Upper lobe of left lung (tissue), 6 donors: ENCODE data around the gene EIF1. TPM values are rescaled to one million over a fixed set of nuclear protein-coding genes. Genes with fewer than 3 reads are reported as not detected.
A peak's percentile ranks its signal among the peaks of the same experiment; 100 is the strongest.

Experiments used
- ATAC-seq, 2 donors: fragments of 200-7000 bp; cut with Tn5 transposase; one replicate each; pipeline ENCODE4 v1.9.1; 2022; ENCODE audit warnings: mild to moderate bottlenecking in 2 of 2, moderate library complexity in 2 of 2; ENCODE audit not compliant: low FRiP score in 2 of 2
- DNase-seq, 2 donors: peaks; one replicate each; pipeline ENCODE4 v3.0.0-alpha.2; 2019 to 2020
- H3K27ac ChIP-seq, 4 donors: fragments of 200-600 bp; sonication (generic); one replicate each; pipeline ENCODE4 v1.5.1; 2016 to 2019
- H3K27me3 ChIP-seq, 4 donors: fragments of 200-600 bp; sonication (generic); one replicate each; pipeline ENCODE4 v1.5.1; 2017 to 2019
- H3K36me3 ChIP-seq, 4 donors: fragments of 200-600 bp; sonication (generic); one replicate each; pipeline ENCODE4 v1.5.1; 2016 to 2019
- H3K4me1 ChIP-seq, 4 donors: fragments of 200-600 bp; sonication (generic); one replicate each; pipeline ENCODE4 v1.5.1; 2018 to 2019
- H3K4me3 ChIP-seq, 4 donors: fragments of 200-600 bp; sonication (generic); one replicate each; pipeline ENCODE4 v1.5.1; 2017 to 2019; ENCODE audit warnings: mild to moderate bottlenecking in 2 of 4, moderate library complexity in 1 of 4
- H3K9me3 ChIP-seq, 4 donors: fragments of 200-600 bp; sonication (generic); one replicate each; pipeline ENCODE4 v1.5.1; 2018 to 2019
- EP300 ChIP-seq, 4 donors: sonication (generic); formaldehyde crosslinking; IDR thresholded peaks; one replicate each; pipeline ENCODE4 v1.5.1; 2017; ENCODE audit warnings: antibody characterized with exemption in 4 of 4, control low read depth in 2 of 4
- POLR2A ChIP-seq, 4 donors: fragments of 450-650 bp; IDR thresholded peaks; one replicate each; pipeline ENCODE4 v1.5.1; 2016 to 2017; ENCODE audit warnings: antibody characterized with exemption in 4 of 4, mild to moderate bottlenecking in 2 of 4
- POLR2AphosphoS5 ChIP-seq, 2 donors: sonication (generic); formaldehyde crosslinking; IDR thresholded peaks; one replicate each; pipeline ENCODE4 v1.5.1; 2017; ENCODE audit warnings: antibody characterized with exemption in 2 of 2
- WGBS, 2 donors: methylation state at CpG; one replicate each; pipeline ENCODE4 v1.1.5; 2017 to 2018; 5-methylcytosine and 5-hydroxymethylcytosine counted together
- total RNA-seq, 6 donors: library from RNA; depleted of rRNA in 4 of 6; stranded (reverse); fragments of >200 nt in 4 of 6; gene quantifications; one replicate each; pipeline versions ENCODE4 v1.1.0 to v1.2.1, GENCODE V29; 2016 to 2021
- TF ChIP-seq, protein P1 (sequence below), 6 experiments: fragments of 450-650 bp in 4 of 6; fragments of 200-600 bp in 2 of 6; sonication (generic) in 2 of 6; IDR thresholded peaks; one replicate each; pipeline ENCODE4 v1.5.1; 2016 to 2019; ENCODE audit warnings: antibody characterized with exemption in 6 of 6
- donor health status: DM: no; HTN: no; CAD: no; lungs with moderate emphysema.
- donor health status: DM: no; HTN: yes; CAD: no; lungs with severe emphysema.

Gene EIF1
- total RNA-seq, 6 donors from 2014 or later: 109 to 998 (median 405) TPM

DNA sequence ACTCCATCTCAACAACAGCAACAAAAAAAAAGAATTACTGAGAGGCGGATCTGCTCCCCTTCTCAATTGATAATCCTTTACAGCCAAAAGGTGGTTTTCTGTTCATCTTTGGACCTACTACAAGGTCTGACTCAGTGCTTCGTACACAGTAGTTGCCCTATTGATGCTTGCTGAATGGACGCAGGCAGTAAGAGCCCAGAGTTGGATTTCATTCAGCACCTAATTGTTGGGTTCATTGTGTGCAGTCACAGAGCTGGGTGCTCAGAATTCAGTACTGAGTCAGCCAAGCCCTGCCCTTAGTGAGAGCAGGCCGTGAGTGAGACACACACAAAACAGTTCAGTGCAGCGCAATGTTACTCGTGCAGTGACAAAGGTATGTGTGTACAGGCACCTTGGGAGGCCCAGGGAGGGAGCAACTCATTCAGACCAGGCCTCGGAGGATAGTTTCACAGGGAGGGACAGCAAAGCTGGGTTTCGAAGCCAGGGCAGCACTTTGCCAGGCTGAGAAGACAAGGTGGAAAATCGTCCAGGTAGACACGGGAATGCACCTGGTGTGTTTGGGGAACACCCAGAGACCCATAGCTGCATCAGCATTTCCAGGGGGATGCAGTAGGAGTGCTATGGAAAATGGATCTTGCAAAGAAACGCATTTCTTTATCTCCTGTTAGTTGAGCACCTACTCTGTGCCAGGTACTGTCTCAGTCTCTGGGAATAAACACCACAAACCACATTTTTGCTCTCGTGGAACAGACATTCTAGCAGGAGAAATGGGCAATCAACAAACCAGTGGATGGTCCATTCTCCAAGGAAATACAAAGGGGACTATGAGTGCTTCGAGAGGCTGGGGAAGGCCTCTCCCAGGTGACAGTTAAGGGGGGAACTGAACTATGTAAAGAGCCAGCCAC lies 46.2 kb upstream of the EIF1 start:
- Histone ChIP-seq H3K4me1 (peaks cover 0 to 3% (median under 1%) of the 10 kb centered on the region in 4 donors), H3K27ac (no peak overlapping the region), H3K4me3 (no peak overlapping the region), H3K27me3 (no peaks in the 10 kb centered on the region), H3K9me3 (no peaks in the 10 kb centered on the region), H3K36me3 (no peaks in the 10 kb centered on the region)
- TF ChIP-seq POLR2AphosphoS5 (IDR thresholded peaks at IDR 0.05) (no peak), EP300 (IDR thresholded peaks at IDR 0.05) (no peak), POLR2A (IDR thresholded peaks at IDR 0.05) (no peak)
- TF ChIP-seq, protein P1, sequence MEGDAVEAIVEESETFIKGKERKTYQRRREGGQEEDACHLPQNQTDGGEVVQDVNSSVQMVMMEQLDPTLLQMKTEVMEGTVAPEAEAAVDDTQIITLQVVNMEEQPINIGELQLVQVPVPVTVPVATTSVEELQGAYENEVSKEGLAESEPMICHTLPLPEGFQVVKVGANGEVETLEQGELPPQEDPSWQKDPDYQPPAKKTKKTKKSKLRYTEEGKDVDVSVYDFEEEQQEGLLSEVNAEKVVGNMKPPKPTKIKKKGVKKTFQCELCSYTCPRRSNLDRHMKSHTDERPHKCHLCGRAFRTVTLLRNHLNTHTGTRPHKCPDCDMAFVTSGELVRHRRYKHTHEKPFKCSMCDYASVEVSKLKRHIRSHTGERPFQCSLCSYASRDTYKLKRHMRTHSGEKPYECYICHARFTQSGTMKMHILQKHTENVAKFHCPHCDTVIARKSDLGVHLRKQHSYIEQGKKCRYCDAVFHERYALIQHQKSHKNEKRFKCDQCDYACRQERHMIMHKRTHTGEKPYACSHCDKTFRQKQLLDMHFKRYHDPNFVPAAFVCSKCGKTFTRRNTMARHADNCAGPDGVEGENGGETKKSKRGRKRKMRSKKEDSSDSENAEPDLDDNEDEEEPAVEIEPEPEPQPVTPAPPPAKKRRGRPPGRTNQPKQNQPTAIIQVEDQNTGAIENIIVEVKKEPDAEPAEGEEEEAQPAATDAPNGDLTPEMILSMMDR (IDR thresholded peaks at IDR 0.05): no peak
- DNase-seq (no peak), ATAC-seq (no peak)
- 86 to 87% methylated on average over 12 to 13 of the region's 13 CpGs for WGBS, 2 donors

DNA sequence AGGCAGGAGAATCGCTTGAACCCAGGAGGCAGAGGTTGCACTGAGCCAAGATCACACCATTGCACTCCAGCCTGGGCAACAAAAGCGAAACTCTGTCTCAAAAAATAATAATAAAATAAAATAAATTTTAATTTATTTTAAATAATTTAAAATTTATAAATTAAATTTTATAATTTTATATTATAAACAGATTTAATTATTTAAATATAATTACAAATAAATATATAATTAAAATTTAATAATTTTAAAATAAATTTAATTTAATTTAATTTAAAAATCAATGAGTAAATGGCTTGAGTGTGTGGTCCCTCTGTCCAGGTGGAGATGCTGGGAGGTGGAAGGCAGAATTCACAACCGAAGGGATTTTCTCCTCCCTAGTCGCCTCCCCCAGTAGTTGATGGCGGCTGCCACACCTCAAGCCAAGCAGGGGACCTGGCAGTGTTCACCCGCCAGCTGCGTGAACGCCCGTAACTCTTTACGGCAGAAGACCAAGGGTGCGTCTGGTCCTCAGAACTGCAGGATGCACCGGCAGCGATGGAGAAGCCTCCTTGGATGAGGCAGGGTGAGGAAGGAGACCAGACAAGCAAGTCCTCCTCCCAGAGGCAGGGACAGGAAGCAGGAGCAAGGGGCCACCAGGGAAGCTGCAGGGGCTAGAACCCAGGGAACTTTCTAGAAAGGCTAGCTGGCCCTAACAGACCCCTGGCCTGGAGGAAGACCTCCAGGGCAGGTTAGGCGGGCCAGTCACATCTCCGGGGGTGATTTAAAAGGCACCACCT lies 41.5 kb upstream of the EIF1 start:
- Histone ChIP-seq H3K9me3 (no peaks in the 10 kb centered on the region), H3K4me1 (peaks cover 18 to 32% (median 25%) of the 10 kb centered on the region in 4 donors), H3K36me3 (no peaks in the 10 kb centered on the region), H3K4me3 (no peak overlapping the region), H3K27me3 (no peaks in the 10 kb centered on the region), H3K27ac (no peak overlapping the region)
- 77 to 80% methylated on average over 13 to 15 of the region's 15 CpGs for WGBS, 2 donors
- ATAC-seq (no peak), DNase-seq (no peak)
- TF ChIP-seq POLR2A (IDR thresholded peaks at IDR 0.05) (no peak), EP300 (IDR thresholded peaks at IDR 0.05) (no peak), POLR2AphosphoS5 (IDR thresholded peaks at IDR 0.05) (no peak)
- TF ChIP-seq, protein P1 (IDR thresholded peaks at IDR 0.05): no peak

DNA sequence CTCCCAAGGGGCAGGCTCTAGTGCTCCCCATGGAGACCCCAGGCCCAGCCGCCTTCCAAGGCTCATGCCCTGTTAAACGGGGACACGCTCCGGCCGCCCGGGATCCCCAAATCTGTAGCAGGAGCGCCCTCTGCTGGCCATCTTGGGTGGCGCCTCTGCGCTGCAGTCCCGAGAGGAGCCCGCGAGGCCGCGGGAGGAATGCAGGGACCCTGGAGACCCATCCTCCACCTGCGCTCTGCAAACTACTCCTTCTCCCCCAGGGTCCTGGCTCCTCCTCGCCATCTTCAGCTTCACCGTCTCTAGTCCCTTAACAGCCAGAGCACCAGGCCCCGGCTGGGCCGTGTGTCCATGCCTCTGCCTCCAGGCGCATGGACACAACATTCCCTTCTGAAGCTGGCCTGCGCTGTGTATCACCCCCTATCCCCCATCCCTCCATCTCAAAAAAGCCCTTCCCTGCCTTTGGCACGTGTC lies 40.7 kb upstream of the EIF1 start:
- Histone ChIP-seq H3K4me1 (peaks cover 18 to 38% (median 29%) of the 10 kb centered on the region in 4 donors), H3K36me3 (no peaks in the 10 kb centered on the region), H3K4me3 (peak overlapping the region in 3 of 4 donors; percentile 29 to 49 (median 45)), H3K9me3 (no peaks in the 10 kb centered on the region), H3K27ac (peak overlapping the region in 3 of 4 donors; percentile 44 to 61 (median 61)), H3K27me3 (no peaks in the 10 kb centered on the region)
- ATAC-seq (peak; percentile 89 to 92), DNase-seq (peak; percentile 93 to 95)
- TF ChIP-seq POLR2AphosphoS5 (IDR thresholded peaks at IDR 0.05): no peak
- TF ChIP-seq, protein P1 (IDR thresholded peaks at IDR 0.05): peak; percentile 93 to 97 (median 95)
- WGBS, 2 donors: 2% methylated on average over 4 to 22 of the region's 22 CpGs

DNA sequence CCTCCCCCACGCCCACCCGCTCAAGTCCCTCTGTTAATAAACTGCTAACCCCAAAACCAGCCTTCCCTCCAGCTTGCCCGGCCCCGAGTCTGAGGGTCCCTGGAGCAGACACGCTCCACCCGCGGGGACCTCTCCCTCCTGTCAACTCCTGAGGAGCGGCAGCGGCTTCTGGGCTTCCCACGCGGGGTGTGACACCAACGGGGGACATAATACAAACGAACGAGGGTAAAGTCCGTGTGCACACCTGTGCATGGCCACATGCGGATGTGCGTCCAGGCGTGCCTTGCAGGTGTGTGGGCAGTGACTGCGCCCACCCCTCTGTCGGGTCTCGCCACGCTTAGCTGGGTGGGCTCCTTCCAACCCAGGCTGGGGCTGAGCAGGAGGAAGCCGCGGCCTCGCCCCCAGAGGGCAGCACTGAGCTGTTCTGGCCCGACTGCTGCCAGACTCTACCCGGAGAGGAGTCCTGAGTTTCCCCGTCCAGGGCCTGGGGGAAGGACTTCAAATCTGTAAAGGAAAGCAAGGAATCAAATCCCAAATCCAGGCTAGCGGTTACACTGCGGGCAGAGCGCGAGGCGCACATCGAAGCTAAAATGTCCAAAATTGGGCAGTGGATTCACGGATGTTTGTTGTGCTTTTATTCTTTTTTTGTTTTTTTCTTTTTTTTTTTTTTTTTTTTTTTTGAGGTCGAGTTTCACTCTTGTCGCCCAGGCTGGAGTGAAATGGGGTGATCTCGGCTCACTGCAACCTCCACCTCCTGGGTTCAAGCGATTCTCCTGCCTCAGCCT lies 40.1 kb upstream of the EIF1 start:
- no peaks in the 10 kb centered on the region for H3K36me3 ChIP-seq
- H3K27ac ChIP-seq: peak overlapping the region in 3 of 4 donors; percentile 44 to 61 (median 61)
- H3K27me3 ChIP-seq: no peaks in the 10 kb centered on the region
- TF ChIP-seq EP300 (IDR thresholded peaks at IDR 0.05) (no peak), POLR2A (IDR thresholded peaks at IDR 0.05) (no peak), POLR2AphosphoS5 (IDR thresholded peaks at IDR 0.05) (no peak)
- TF ChIP-seq, protein P1 (IDR thresholded peaks at IDR 0.05): peak; percentile 93 to 98 (median 97)
- H3K4me3 ChIP-seq: peak overlapping the region in 3 of 4 donors; percentile 29 to 49 (median 45)
- peak; percentile 94 to 96 for ATAC-seq
- no peaks in the 10 kb centered on the region for H3K9me3 ChIP-seq
- peak; percentile 91 to 96 for DNase-seq
- peaks cover 21 to 44% (median 30%) of the 10 kb centered on the region in 4 donors for H3K4me1 ChIP-seq
- 8 to 9% methylated on average over 30 to 35 of the region's 39 CpGs for WGBS, 2 donors
